Measurements from ENCODE around the gene CALML5.

The CALML5 gene

DNA sequence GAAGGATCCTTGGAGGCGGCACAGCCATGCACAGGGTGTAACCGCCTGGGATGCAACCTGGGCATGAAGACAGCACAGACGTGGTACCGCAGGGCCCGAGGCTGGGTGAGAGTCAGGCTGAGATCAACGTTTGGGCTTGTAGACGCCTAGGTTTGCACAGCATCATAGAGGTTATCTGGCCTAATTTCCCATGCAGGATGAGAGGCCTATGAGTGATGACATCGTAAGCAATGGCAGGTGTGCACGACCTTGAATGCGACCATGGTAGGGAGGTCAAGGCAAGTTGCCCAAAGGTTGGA lies 32.9 kb upstream of the CALML5 start:
- no peaks in the 10 kb centered on the region for H3K9me3 ChIP-seq (ENCODE audit: low read length)
- H3K27me3 ChIP-seq (ENCODE audit: control insufficient read depth in 1 of 2, insufficient read depth in 2 of 2, low read length in 2 of 2), result no peaks in the 10 kb centered on the region
- H3K4me1 ChIP-seq (ENCODE audit: insufficient read depth, low read length), result peaks cover 27% of the 10 kb centered on the region
- H3K27ac ChIP-seq (ENCODE audit: low read depth, low read length), result no peak overlapping the region
- H3K36me3 ChIP-seq (ENCODE audit: insufficient read depth, low read length), result no peaks in the 10 kb centered on the region
- no peak overlapping the region for H3K9ac ChIP-seq (ENCODE audit: low read length)
- H3K4me3 ChIP-seq (ENCODE audit: low read depth in 1 of 2, low read length in 2 of 2), result no peak overlapping the region

DNA sequence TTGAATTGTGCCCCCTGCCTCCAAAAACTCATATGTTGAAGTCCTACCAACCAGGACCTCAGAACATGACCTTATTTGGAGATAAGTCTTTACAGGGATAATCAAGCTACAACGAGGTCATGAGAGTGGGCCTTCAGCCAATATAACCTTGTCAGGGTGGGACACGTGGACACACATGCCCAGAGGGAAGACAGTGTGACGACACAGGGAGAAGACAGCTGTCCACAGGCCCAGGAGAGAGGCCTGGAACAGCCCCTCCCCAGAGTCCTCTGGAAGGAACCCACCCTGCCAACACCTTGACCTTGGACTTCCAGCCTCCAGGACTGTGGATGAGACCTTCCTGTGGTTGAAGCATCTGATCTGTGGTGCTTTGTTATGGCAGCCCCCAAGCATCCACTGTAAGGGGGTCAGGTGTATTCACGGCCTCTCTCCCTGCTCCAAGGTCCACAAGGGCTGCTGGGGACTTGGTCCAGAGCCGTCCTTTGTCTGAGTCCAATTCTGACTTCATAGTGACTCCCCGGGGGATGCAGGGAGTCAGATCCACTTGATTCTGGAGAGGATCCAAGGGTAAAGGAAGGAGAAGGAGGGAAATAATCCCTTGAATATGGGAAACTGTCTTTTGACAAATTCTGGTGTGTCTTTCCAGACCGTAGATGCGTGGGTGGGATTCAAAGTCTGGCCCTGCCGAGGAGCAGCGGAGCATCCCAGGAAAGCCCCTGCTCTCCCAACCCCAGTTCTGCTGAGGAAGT lies 32.4 kb upstream of the CALML5 start:
- Histone ChIP-seq H3K36me3 (ENCODE audit: insufficient read depth, low read length) (no peaks in the 10 kb centered on the region), H3K27me3 (ENCODE audit: control insufficient read depth in 1 of 2, insufficient read depth in 2 of 2, low read length in 2 of 2) (no peaks in the 10 kb centered on the region), H3K9me3 (ENCODE audit: low read length) (no peaks in the 10 kb centered on the region), H3K27ac (ENCODE audit: low read depth, low read length) (no peak overlapping the region), H3K9ac (ENCODE audit: low read length) (no peak overlapping the region), H3K4me1 (ENCODE audit: insufficient read depth, low read length) (peaks cover 27% of the 10 kb centered on the region), H3K4me3 (ENCODE audit: low read depth in 1 of 2, low read length in 2 of 2) (no peak overlapping the region)

GRCh38 chr10:5530846-5531557 lies 31.6 kb upstream of the CALML5 start:
- Histone ChIP-seq H3K36me3 (ENCODE audit: insufficient read depth, low read length) (no peaks in the 10 kb centered on the region), H3K27ac (ENCODE audit: low read depth, low read length) (peak overlapping the region; percentile 49), H3K9ac (ENCODE audit: low read length) (no peak overlapping the region), H3K27me3 (ENCODE audit: control insufficient read depth in 1 of 2, insufficient read depth in 2 of 2, low read length in 2 of 2) (no peaks in the 10 kb centered on the region), H3K4me1 (ENCODE audit: insufficient read depth, low read length) (peaks cover 27% of the 10 kb centered on the region), H3K4me3 (ENCODE audit: low read depth in 1 of 2, low read length in 2 of 2) (no peak overlapping the region), H3K9me3 (ENCODE audit: low read length) (no peaks in the 10 kb centered on the region)

DNA sequence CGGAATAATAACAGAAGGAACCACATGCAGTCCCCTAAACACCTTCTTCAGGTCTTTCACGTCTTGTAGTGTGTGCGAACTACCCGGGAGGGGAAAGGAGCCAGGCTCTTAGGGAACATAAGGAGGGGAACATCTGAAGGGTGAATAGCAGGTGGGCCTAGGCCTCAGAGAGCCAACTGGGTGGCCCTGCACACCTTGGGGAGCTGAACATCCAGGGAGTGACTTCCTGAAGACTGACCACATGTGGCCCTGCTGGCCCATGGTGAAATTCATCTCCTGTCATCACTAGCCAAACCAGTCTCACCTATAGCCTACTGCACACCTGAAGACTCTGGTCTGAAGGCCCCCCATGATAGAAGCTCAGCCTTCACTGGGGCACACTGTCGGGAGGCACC lies 31.0 kb upstream of the CALML5 start:
- H3K4me3 ChIP-seq (ENCODE audit: low read depth in 1 of 2, low read length in 2 of 2), result no peak overlapping the region
- H3K9ac ChIP-seq (ENCODE audit: low read length), result no peak overlapping the region
- peak overlapping the region; percentile 49 for H3K27ac ChIP-seq (ENCODE audit: low read depth, low read length)
- H3K9me3 ChIP-seq (ENCODE audit: low read length), result no peaks in the 10 kb centered on the region
- H3K4me1 ChIP-seq (ENCODE audit: insufficient read depth, low read length), result peaks cover 27% of the 10 kb centered on the region
- H3K27me3 ChIP-seq (ENCODE audit: control insufficient read depth in 1 of 2, insufficient read depth in 2 of 2, low read length in 2 of 2), result no peaks in the 10 kb centered on the region
- H3K36me3 ChIP-seq (ENCODE audit: insufficient read depth, low read length), result no peaks in the 10 kb centered on the region

GRCh38 chr10:5529702-5530411 lies 30.5 kb upstream of the CALML5 start:
- no peaks in the 10 kb centered on the region for H3K36me3 ChIP-seq (ENCODE audit: insufficient read depth, low read length)
- no peaks in the 10 kb centered on the region for H3K27me3 ChIP-seq (ENCODE audit: control insufficient read depth in 1 of 2, insufficient read depth in 2 of 2, low read length in 2 of 2)
- H3K9ac ChIP-seq (ENCODE audit: low read length), result no peak overlapping the region
- no peaks in the 10 kb centered on the region for H3K9me3 ChIP-seq (ENCODE audit: low read length)
- peak overlapping the region; percentile 30 for H3K27ac ChIP-seq (ENCODE audit: low read depth, low read length)
- H3K4me1 ChIP-seq (ENCODE audit: insufficient read depth, low read length), result peaks cover 27% of the 10 kb centered on the region
- no peak overlapping the region for H3K4me3 ChIP-seq (ENCODE audit: low read depth in 1 of 2, low read length in 2 of 2)

DNA sequence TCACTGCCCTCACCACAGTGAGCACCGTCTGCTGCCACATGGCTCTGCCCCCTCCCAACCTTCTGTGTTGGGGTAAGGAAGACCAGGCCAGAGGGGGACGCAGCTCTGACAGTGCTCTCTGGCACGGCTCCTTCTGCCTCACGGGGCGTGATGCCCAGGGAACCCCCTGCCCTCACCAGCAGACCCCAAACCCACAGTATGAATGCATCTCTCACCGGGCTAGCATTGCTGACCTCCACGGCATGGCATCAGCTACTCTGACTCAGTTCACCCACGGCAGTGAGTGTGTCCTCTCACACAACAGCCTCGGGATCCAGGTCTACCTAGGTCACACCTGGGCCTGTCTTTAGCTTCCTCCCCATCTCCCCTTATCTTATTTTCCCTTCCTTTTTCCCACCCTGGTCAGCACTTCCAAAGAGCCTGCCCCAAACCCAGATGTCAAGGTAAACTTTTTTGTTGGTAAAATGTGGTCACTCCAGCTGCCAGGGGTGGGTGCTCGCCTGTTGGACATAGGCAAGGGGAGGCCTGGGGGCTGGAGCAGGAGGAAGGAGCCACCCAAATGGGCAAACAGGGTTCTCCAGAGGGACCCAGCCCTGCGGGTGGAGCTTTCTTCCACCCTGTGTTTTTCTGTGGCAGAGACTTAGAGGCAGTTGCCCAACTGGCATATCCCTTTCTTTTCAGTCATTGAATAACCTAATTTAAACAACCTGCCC lies 29.8 kb upstream of the CALML5 start:
- H3K36me3 ChIP-seq (ENCODE audit: insufficient read depth, low read length), result no peaks in the 10 kb centered on the region
- H3K4me3 ChIP-seq (ENCODE audit: low read depth in 1 of 2, low read length in 2 of 2), result no peak overlapping the region
- H3K27ac ChIP-seq (ENCODE audit: low read depth, low read length), result no peak overlapping the region
- no peaks in the 10 kb centered on the region for H3K27me3 ChIP-seq (ENCODE audit: control insufficient read depth in 1 of 2, insufficient read depth in 2 of 2, low read length in 2 of 2)
- H3K9ac ChIP-seq (ENCODE audit: low read length), result no peak overlapping the region
- H3K4me1 ChIP-seq (ENCODE audit: insufficient read depth, low read length), result peaks cover 27% of the 10 kb centered on the region
- H3K9me3 ChIP-seq (ENCODE audit: low read length), result no peaks in the 10 kb centered on the region

GRCh38 chr10:5527332-5528200 lies 28.2 kb upstream of the CALML5 start:
- Histone ChIP-seq H3K27me3 (ENCODE audit: control insufficient read depth in 1 of 2, insufficient read depth in 2 of 2, low read length in 2 of 2) (no peaks in the 10 kb centered on the region), H3K4me1 (ENCODE audit: insufficient read depth, low read length) (peaks cover 27% of the 10 kb centered on the region), H3K36me3 (ENCODE audit: insufficient read depth, low read length) (no peaks in the 10 kb centered on the region), H3K9ac (ENCODE audit: low read length) (no peak overlapping the region), H3K4me3 (ENCODE audit: low read depth in 1 of 2, low read length in 2 of 2) (no peak overlapping the region), H3K9me3 (ENCODE audit: low read length) (no peaks in the 10 kb centered on the region), H3K27ac (ENCODE audit: low read depth, low read length) (no peak overlapping the region)

DNA sequence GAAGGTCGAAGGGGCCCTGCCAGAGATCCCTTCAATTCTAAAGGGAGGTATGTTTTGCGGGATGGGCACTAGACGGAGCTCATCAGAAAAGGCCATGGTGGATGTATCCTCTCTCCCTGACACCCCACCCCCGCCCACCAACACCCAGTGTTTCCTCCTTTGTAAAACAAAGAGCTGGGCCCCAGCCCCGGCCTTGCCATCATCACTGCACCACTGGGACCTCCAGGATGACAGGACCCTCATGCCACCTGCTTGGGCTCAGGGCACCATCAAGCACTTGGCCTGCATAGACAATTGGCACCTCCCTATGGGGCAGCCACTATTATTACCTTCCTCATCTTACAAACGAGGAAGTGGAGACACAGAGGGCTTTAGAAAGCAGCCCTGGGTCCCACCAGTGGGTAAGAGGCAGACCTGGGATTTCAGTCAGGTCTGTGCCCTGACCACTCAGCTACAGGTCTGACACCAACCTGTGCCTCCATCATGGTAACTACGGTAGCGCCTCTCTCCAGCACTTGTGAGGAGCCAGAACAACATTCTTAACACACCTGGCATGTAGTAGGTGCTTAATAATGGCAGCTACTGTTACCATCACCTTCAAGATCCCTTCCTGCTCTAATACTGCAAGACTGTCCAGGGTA lies 27.4 kb upstream of the CALML5 start:
- Histone ChIP-seq H3K27ac (ENCODE audit: low read depth, low read length) (no peak overlapping the region), H3K4me3 (ENCODE audit: low read depth in 1 of 2, low read length in 2 of 2) (no peak overlapping the region), H3K9me3 (ENCODE audit: low read length) (no peaks in the 10 kb centered on the region), H3K27me3 (ENCODE audit: control insufficient read depth in 1 of 2, insufficient read depth in 2 of 2, low read length in 2 of 2) (no peaks in the 10 kb centered on the region), H3K4me1 (ENCODE audit: insufficient read depth, low read length) (peaks cover 27% of the 10 kb centered on the region), H3K9ac (ENCODE audit: low read length) (no peak overlapping the region), H3K36me3 (ENCODE audit: insufficient read depth, low read length) (no peaks in the 10 kb centered on the region)

GRCh38 chr10:5525561-5526341 lies 26.4 kb upstream of the CALML5 start:
- peaks cover 20% of the 10 kb centered on the region for H3K4me1 ChIP-seq (ENCODE audit: insufficient read depth, low read length)
- H3K4me3 ChIP-seq (ENCODE audit: low read depth in 1 of 2, low read length in 2 of 2), result no peak overlapping the region
- H3K9me3 ChIP-seq (ENCODE audit: low read length), result no peaks in the 10 kb centered on the region
- no peak overlapping the region for H3K27ac ChIP-seq (ENCODE audit: low read depth, low read length)
- no peaks in the 10 kb centered on the region for H3K27me3 ChIP-seq (ENCODE audit: control insufficient read depth in 1 of 2, insufficient read depth in 2 of 2, low read length in 2 of 2)
- no peaks in the 10 kb centered on the region for H3K36me3 ChIP-seq (ENCODE audit: insufficient read depth, low read length)
- no peak overlapping the region for H3K9ac ChIP-seq (ENCODE audit: low read length)
